Activated CD4-positive, alpha-beta T cell treated with anti-CD3 and anti-CD28 coated beads, Interleukin-2, amount 50 U/mL, for 16 hours (primary cell): ENCODE measurements around the gene BCAS1.

Experiments used
- DNase-seq: peaks from one replicate; pipeline ENCODE4 v3.0.0-alpha.2; 2020

BCAS1 gene

GRCh38 chr20:54102543-54102942 lies 32.1 kb upstream of the BCAS1 start:
- DNase-seq, result no peak

- no peak for DNase-seq
Measured at GRCh38 chr20:54100563-54100962, 30.2 kb upstream of the BCAS1 start.

DNA sequence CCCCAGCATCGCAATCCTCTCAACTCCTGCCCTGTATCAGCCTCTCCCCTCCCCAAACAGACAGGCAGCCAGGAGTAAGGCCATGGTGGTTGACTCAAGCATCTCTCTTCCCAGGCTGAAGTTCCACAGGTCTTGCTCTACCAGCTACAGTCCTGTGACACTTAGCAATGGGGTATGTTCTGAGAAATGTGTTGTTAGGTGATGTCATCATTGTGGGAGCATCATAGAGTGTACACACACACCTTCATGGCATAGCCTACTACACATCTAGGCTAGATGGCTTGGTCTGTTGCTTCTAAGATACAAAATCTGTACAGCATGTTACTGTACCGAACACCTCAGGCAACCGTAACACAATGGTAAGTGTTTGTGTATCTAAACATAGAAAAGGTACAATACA lies 29.5 kb upstream of the BCAS1 start:
- DNase-seq, result no peak

DNA sequence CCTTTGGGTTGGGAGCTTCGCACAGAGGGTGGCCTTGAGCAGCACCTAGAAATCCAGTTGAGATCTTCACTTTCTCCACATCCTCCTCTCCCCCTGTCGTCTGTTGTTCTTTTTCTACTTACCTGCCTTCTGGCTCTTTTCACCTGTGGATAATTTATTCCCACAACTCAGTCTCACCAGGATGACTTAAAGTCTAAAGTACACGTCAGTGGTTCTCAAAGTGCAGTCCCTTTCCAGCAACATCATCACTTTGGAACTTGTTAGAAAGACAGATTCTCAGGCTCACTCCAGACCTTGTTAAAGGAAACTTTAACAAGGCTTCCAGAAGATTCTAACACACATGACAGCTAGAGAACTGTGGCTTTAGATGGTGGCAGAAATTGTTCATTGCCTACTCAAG lies 27.7 kb upstream of the BCAS1 start:
- no peak for DNase-seq

DNA sequence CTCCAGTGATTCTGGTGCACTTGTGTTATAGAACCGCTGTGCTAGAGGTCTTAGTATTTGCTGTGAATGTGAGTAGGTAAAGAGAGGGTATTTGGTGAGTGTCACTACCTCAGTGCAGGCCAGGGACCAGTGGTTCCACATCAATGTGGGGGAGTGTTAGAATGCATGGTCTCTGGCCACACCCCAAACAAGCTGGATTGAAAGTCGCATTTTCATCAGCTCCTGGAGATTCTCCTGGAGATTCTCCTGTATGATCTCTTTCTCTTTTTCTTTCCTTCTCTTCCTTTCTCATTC lies 26.8 kb upstream of the BCAS1 start:
- DNase-seq, result no peak

DNA sequence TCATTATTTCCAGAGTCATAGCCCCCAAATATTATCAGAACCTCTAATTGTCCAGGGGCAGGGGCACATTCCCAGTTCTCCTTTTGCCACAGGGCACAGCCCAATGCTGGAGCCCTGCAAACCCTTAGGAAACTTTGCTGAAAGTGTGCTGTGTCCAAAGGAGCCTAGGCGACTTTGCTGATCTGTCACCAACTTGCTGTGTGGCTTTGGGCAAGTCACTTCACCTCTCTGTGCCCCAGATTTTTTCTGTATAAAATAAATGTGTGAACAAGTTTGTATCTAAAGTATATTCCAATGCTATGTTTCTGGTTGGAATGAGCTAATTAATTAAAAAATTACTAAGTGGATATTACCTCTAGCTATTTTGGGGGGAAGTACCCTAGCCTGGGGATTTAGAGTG lies 25.4 kb upstream of the BCAS1 start:
- DNase-seq, result no peak

GRCh38 chr20:54094268-54094580 lies 23.8 kb upstream of the BCAS1 start:
- DNase-seq, result no peak

- no peak for DNase-seq
Measured at GRCh38 chr20:54093423-54094267, 23.3 kb upstream of the BCAS1 start.

- DNase-seq, result no peak
Measured at GRCh38 chr20:54092021-54092420, 21.6 kb upstream of the BCAS1 start.

- DNase-seq, result no peak
Measured at GRCh38 chr20:54091120-54091480, 20.7 kb upstream of the BCAS1 start.

DNA sequence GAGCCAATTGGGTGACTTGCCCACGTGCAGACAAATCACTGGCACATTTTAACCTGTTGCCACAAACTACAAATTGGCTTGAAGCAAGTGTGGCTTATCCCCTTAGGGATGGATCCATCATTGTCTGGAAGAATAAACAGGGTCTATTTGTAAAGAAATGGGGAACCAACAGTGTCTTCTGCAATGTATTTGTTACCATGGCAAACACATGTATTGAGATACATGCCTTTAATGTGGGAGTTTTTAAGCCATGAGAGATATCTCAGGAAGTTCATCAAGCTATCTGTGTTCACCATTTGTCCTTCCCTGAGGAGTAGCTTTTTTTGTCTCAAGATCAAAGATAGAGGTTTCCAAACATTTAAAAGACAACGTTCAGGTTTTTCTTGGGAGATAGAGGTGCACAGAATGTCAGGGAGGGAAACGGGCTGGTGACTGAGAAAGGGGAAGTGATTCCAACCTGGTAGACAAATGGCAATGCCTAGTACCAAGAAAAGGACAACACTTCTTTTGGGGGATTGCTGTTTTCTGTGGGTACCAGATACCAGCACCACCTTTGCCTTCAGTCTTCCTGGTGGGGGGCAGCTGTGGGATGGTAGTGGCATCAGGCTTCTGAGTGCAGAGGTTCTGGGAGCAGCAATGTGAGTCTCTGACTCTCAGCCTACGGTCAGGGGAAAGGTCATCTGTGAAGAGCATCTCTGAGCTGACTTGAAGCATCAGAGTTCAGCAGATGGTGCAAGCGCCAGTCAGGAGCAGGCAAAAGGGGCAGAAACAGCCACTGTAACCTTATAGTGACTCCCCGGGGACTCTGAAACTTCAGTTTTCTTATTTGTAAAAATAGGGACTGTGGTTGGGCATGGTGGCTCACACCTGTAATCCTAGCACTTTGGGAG lies 20.1 kb upstream of the BCAS1 start:
- no peak for DNase-seq

- no peak for DNase-seq
Measured at GRCh38 chr20:54088430-54088829, 18.0 kb upstream of the BCAS1 start.

GRCh38 chr20:54086507-54087039 lies 16.2 kb upstream of the BCAS1 start:
- no peak for DNase-seq

- DNase-seq, result no peak
Measured at GRCh38 chr20:54085910-54086309, 15.5 kb upstream of the BCAS1 start.

GRCh38 chr20:54085425-54085824 lies 15.0 kb upstream of the BCAS1 start:
- DNase-seq, result no peak

- DNase-seq, result no peak
Measured at GRCh38 chr20:54084727-54085388, 14.5 kb upstream of the BCAS1 start.

DNA sequence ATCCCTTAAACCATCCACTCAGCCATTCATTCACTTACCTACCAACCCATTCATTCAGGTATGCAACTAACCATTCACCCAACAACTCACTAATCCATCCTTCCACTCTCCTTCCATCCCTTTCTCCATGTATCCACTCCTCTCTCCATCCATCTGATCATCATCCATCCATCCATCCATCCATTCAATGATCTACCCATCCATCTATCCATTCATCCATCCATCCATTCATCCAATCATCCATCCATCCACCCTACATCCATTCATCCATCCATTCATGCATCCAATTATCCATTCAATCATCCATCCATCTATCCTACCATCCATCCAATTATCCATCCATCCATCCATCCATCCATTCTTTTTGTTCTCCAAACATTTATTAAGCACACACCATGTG lies 13.8 kb upstream of the BCAS1 start:
- DNase-seq, result no peak

GRCh38 chr20:54083459-54083858 lies 13.1 kb upstream of the BCAS1 start:
- DNase-seq, result no peak

GRCh38 chr20:54082100-54082499 lies 11.7 kb upstream of the BCAS1 start:
- DNase-seq, result no peak

DNA sequence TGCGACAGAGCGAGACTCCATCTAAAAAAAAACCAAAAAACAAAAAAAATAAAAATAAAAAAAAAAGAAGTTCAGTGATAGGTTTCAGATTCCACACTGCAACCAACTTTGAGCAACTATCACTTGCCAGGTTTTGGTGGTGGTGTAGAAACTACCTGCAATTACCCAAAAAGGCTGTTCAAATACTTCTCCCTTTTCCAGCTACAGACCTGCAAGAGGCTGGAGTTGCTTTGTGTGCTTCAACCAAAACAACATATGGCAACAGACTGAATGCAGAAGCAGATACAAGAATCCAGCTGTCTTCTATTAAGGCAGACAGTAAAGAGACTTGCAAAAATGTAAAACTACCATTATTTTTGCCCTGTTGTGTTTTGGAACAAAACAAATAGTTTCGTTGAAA lies 9.3 kb upstream of the BCAS1 start:
- no peak for DNase-seq

- DNase-seq, result peak; percentile 58
Measured at GRCh38 chr20:54078296-54078984, 8.0 kb upstream of the BCAS1 start.

DNA sequence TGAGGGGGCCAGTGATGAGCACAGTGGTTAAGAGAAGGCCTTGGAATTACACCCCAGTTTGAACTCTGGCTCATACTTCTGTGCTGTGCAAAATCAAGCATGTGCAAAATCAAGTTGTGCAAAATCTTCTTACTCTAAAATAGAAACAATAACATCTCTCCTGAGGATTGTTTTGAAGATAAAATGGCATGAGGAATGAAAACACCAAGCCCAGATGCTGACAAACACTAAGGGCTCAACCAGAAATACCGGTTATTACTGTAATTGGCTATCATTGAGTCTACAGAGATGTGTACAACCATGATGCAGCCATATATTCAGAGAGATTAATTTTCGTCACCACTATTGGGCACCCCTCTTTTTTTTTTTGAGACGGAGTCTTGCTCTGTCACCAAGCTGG lies 5.9 kb upstream of the BCAS1 start:
- no peak for DNase-seq

DNA sequence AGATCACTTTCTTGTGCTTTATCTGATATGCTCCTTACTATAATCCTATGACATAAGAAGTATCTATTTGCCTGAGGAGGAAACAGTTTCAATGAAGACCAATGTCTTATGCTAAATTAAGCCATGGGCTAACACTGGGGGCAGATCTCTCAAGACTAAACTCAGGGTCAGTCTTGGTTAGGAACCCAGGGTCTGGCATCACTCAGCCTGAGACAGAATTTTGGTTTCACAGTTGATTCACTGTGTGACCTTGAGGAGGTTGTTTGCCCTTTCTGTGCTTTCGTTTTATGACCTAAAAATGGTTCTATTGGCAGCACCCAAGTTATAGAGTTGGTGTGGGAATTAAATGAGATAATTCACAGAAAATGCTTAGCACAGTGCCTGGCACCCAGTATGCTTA lies 4.9 kb upstream of the BCAS1 start:
- DNase-seq, result no peak
